Testis (tissue), 2 donors: ENCODE measurements around the gene CAPN9.

Source experiments
- CTCF ChIP-seq, 3 experiments: fragments of 450-650 bp in 2 of 3; fragments of 200-600 bp in 1 of 3; sonication (generic) in 1 of 3; IDR thresholded peaks; one replicate each; pipeline ENCODE4 v1.5.1; 2016 to 2019; ENCODE audit warnings: antibody characterized with exemption in 3 of 3, mild to moderate bottlenecking in 2 of 3, moderate library complexity in 1 of 3
- POLR2A ChIP-seq: fragments of 450-650 bp; IDR thresholded peaks from one replicate; pipeline ENCODE4 v1.6.1; 2017; ENCODE audit warnings: antibody characterized with exemption, mild to moderate bottlenecking, moderate library complexity

GRCh38 chr1:230770317-230770716, 23.1 kb downstream of the CAPN9 start:
- TF ChIP-seq POLR2A (no peak), CTCF (IDR thresholded peaks at IDR 0.05) (no peak)
